Ammon's horn (tissue), 1 donor: ENCODE data around the gene SPRY1.

Experiments
- DNase-seq: peaks from one replicate; pipeline ENCODE4 v3.0.0-alpha.2; 2016; ENCODE audit warnings: low spot score

Gene SPRY1

DNA sequence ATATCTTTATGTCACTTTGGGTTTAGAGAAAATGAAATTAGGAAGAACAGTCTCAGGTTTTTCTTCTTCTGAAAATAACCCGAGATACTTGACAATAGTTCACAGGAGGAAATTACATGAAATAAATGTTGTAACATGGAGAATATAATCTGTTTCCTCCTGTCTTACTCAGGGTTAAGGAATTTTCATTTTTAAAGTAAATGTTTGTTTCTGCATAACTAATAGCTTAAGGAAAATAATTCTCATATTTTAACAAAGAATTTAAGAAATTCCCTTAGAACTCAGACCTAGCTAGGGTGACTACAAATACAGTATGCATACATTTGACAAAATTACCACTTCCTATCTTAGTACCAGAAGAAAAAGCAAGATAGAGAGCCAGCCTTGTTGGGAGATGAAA is 17.2 kb upstream of the SPRY1 start:
- no peak for DNase-seq

DNA sequence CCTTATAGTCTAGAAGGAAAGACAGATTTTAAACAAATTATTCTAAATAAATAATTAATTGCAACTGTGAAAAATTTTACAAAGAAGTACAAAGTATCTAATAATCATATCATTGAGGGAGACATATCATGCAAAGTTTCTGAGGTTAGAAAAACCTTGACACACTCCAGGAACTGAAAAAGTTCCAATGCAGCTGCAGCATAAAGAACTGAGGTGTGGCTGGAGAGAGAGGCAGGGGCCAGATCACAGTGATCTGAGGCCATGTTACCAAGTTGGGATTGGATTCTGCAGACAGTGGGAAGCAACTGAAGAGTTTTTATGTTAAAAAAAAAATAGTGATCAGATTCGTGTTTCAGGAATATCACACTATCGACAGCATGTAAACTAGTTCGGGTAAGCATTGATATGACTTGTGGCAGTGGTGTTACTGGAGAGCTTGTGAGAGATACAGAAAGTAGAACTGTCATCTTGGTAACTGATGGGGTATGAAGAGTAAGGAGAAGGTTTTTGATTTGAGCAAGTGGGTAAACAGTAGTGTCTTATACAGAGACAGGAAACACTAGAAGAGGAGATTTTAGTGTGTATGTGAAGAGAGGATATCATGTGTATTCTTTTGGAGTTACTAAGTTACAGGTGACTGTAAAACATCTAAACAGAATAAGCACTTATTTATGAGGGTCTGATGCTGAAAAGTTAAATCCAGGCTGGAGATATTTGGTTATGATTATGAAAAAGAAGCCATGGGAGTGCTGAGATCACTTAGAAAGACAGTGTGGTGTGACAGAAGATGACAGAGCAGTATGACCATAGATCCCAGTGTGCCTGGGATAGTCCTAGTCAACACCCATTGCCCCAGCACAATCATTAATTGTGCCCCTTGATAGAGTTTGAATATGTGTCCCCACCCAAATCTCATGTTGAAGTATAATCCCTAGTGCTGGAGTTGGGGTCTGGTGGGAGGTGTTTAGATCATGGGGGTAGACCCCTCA is 15.6 kb upstream of the SPRY1 start:
- DNase-seq = no peak

DNA sequence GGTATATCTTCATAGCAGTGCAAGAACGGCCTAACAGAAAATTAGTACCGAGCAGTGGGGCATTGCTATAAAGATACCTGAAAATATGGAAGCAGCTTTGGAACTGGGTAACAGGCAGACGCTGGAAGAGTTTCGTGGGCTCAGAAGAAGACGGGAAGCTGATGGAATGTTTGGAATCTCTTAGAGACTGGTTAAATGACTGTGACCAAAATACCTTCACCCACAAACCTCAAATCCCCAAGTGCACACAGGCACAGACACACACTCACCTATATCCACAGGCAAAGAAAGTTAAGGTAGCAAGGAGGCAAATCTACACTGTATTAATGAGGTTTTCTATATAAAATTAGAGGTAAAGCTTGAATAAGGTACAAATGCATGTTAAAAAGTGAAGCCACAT is 14.6 kb upstream of the SPRY1 start:
- DNase-seq = no peak

DNA sequence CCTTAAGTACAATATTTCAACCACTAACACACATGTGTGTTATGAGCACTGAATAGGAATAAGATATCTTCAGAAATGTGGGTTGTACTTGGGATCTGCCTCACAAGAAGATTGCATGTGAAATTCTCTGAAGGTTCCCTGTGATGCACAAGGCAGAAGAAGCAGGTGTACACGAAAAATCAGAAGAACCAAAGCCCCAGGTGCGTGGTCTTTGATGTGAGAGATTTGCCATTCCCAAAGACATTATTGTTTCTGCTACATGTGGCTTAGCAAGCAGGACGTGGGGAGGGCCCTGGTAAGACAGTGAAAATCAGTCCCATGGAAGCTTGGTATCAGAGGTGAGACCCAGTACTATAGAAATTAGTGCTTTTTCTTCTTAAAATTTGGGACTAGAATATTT is 13.0 kb upstream of the SPRY1 start:
- no peak for DNase-seq

DNA sequence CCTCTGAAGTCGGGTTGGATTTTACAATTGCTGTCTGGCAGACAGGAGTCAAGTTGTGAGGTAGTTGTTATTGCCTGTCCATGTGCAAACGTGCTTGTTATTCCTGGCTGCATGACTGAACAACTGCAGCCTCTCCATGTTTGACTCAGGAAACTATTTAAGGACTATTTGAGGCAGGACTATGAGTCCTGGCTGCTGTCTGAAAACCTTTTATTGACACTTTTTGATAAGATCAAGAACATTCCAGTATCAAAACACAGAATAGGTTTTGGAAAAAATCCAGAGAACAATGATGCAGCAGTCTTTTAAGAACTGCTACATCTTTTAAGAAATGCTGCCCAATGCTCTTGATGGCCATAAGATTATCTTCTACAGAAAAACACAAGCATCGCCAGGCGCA is 10.0 kb upstream of the SPRY1 start:
- DNase-seq = no peak

DNA sequence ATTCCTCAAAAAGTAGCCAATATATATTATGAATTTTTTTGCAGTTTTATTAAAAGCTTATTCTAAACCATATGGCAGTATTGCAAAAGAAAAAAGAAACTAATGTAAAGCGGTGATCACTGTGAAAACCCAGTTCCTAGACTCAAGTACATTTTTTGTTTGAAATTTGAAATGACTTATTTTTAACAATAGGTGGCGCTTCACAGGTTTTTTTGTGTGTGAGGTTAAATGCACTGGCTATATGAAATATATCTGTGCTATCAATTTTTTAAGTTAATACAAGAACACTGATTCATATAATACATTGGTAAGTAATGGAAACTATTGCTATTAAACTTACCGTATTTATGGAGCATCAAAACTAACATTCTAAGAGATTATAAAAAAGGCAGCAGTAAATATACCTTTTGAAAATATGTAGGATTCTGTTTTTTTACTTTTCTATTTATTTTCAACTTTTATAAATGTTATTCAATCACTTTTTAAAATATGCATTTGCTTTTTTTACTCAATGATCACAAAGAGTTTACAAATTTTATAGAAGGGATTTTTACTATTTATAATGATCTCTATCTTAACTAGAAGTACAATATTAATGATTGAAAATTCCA is 5.6 kb upstream of the SPRY1 start:
- no peak for DNase-seq

DNA sequence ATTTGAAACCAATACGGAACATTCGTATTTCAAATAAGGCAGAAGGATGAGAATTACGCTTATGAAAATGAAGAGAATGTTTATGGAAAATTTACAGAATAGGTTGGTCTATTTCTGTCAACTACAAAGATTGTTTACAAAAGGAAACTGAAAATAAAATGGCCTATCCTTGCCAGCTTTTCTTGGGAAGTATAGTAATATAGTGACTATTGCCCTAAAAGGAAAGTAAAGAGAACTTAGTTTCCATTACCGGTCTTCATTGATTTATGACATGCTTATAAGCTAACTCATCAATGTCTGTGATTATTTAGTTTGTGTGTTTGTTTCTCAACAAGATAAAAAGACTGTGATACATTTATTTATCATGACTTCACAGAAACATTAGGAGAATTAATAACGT is 2.9 kb upstream of the SPRY1 start:
- DNase-seq = no peak

DNA sequence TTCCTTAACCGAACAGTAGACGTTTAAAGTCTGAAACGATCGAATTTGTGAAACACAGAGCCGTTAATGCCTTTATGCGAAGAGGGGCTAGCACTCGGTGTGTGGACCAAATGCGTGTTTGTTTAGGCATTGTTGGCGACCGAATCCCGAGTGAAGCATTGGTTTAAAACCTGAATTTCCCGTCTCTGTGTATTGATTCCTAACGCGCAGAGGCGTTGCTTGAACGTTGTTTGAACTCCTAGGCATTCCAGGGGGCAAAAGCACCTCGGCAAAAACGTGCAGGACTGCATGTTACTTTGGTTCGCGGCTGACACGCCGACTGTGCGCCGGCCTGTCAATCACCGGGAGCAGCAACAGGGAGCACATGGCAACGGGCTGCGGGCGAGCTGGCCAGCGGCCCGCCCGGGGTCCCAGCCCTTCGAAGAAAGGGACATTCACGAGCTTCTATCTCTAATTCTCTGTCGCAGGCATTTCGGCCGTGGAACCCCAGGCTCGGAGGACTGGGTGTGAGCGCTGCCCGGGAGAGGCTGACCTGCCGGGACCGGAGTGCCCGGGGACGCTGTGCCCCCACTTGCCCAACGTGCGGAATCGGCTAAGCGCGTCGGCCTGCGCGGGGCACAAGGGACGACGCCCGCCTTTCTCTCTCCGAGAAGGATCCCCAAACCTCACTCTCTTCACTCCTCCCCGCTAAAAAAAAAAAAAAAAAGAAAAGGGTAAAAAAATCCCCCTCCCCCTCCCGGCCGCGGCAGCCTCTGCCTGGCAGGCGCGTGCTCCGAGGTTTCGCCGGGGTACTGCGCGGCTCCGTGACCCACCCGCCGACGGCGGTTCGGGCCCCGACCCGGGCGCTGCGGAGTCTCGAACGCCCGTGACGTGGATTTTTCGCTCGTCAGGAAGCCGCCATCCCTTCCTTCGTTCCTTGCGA is 810 bp downstream of the SPRY1 start:
- DNase-seq = peak; percentile 61

DNA sequence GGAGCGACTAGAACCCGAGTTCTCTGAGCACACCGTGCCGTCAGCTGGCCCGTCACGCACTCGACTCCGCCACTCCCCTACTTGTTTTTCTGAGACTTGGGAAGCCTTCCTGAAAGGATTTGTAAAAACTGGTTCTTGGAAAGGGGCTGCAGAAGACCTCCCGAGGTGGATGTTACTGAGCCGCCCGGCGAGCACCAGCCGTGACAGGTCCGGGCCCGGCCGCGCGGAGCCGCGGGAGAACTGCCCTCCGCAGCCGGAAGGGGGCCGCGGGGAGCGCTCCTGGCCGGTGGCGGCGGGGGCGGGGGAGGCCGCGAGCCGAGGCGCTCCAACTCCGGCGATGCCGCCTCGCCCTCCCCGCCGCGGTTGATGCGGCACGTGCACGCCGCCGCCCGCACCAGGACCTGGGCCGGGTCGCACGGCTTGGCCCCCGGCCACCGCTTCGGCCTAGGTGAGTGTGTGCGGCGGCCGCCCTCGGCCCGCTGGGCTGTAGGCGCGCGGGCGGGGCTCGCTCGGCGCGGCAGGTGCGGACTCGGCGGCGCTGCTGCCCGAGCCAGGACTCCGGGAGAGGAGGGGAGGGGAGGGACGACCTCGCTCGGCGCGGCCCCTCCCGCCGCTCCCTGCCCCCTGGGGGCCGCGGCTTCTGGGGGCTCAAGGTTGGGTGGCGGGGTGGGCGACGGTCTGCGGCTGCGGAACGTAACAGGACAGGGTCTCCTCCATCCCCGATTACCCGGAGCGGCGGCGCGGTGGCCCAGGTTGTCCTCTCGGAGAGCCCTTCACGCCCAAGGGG is 1.7 kb downstream of the SPRY1 start:
- DNase-seq = peak; percentile 38

DNA sequence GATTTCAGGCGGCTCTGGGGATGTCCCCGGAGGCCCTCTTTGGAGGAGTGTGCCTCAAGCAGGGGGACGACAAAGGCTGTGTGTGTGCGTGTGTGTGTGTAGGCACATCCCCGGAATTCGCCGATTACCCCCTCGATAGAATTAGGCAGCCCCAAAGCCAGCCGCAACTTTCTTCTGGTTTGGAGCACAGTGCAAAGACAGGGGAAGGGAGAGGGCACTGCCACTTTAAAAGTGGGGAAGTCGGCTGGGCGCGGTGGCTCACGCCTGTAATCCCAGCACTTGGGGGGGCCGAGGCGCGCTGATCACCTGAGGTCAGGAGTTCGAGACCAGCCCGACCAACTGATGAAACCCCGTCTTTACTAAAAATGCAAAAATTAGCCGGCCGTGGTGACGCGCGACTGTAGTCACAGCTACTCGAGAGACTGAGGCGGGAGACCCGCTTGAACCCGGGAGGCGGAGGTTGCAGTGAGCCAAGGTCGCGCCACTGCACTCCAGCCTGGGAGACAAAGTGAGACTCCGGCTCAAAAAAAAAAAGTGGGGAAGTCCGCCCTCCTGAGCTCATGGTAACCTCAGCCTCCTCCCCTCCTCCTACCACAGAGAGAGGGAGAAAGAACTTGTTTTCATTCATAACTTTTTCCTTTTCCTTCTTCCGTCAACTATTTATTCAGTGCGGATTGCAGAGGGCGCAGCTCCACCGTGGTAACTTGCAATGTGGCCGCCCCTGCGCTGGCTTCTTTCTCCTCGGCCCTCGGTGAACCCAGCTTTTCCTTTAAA is 2.4 kb downstream of the SPRY1 start:
- DNase-seq = peak; percentile 64

DNA sequence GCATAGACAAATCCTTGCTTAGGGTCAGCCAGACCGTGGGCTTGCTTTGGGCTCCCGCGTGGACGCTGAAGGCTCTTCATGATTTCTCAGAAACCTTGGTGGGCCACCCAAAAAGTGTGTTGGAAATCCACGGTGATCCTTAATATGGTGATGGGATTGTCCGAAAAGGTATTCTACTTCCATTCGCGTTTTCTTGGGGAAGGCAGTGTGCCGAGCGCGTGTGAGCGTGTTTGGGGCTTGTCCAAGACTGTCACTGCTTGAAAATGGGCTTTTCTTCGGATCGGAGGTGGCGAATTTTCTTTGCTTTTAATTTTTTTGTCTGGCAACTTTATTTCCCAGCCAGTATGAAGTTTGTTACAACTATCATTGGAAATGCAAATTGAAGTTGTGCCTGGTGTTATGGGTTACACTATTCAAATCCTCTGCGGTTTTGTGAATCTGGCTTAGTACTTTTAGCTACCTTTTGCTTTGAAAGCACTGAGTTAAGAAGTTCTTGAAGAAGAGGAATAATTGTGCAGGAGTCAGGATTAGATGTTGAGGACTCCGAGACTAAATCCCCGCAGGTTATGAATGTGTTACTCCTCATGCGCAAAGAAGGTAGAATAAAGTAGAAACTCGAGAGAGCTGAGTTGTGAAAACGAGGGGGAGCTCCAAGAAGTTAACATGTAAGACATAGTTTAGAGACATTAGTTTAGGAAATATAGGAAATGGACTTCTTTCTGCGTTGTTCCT is 3.2 kb downstream of the SPRY1 start:
- peak; percentile 47 for DNase-seq

DNA sequence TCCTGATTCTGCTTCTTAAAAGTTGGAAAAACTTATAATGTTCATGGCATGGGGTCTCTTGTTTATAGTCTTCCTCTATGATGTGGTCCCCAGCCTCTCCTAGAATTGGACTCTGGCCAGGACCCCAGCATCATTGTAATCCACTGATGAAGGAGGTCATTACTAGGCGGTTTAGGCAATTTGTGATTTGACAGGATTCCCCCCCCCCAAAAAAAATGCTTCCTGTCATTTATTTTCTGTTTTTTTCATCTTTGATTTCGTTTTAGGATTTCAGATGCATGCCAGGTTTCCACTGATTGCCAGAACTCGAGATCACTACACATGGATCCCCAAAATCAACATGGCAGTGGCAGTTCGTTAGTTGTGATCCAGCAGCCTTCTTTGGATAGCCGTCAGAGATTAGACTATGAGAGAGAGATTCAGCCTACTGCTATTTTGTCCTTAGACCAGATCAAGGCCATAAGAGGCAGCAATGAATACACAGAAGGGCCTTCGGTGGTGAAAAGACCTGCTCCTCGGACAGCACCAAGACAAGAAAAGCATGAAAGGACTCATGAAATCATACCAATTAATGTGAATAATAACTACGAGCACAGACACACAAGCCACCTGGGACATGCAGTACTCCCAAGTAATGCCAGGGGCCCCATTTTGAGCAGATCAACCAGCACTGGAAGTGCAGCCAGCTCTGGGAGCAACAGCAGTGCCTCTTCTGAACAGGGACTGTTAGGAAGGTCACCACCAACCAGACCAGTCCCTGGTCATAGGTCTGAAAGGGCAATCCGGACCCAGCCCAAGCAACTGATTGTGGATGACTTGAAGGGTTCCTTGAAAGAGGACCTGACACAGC is 4.9 kb downstream of the SPRY1 start:
- DNase-seq = no peak

DNA sequence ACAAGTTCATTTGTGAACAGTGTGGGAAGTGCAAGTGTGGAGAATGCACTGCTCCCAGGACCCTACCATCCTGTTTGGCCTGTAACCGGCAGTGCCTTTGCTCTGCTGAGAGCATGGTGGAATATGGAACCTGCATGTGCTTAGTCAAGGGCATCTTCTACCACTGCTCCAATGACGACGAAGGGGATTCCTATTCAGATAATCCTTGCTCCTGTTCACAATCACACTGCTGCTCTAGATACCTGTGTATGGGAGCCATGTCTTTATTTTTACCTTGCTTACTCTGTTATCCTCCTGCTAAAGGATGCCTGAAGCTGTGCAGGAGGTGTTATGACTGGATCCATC is 5.5 kb downstream of the SPRY1 start:
- DNase-seq = no peak

DNA sequence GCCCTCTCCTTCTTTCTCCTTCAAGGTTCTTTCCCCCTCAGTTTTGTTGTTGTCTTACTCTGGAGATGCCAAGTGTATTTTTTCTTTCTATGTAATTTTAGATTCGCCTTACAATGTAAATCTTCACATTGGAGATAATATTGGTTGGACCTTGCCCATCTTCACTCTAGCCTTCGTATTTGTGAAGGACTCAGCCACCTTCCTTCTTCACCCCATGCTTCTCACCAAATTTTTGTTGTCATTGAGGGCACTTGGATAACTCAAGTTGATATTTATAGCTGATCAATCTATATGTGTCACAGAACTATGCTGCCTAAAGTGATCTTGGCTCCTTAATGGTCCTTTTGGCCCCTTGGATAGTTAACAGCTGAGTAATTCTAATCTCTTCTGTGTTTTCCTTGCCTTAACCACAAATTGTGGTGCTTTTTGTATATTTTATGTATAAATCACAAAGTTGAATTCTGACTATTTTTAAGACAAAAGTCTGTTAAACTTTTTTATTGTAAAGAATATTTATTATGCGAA is 6.5 kb downstream of the SPRY1 start:
- no peak for DNase-seq

DNA sequence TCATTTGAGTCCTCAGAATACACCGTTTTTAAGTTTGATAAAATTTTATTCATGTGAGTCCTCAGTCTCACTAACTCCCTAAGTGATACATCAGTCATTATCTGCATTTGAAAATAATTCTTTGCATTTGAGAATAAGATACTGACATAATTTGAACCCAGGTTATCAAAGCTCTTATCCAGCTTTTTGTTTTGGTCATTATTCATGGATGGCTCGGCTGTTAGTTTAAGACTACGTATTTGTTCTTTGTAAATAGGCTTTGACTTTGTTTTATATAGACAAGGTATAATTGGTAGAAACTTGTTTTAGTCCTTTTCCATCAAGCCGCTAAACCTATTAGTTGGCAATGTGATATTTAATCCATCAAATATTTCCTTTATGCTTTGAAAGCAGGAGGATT is 7.9 kb downstream of the SPRY1 start:
- no peak for DNase-seq

DNA sequence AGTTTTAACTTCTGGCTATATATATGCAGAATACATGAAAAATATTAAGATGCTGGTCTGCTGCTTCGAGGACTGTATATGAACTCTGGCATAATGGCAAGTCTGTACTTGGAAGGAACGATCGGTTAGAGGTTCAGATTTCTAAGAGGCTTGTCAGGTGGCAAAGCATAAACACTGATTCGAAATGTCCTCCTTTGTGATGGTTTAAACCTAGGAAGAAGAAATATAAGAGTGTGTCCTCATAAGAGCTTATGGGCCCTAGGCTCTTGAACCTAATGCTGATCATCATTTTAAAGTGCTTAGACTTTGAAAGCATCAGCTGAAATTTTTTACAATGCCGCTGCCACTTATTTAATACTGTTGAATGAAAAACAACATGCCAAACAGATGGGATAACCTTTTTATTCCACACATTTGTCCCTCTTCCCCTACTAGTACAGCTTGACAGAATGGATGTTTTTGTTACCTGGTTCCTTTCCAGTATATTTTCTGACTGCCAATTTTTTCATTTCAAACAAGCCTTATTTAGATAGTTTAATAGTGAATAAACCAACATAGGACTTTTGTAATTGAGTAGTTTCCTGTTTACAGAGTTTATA is 8.8 kb downstream of the SPRY1 start:
- no peak for DNase-seq

DNA sequence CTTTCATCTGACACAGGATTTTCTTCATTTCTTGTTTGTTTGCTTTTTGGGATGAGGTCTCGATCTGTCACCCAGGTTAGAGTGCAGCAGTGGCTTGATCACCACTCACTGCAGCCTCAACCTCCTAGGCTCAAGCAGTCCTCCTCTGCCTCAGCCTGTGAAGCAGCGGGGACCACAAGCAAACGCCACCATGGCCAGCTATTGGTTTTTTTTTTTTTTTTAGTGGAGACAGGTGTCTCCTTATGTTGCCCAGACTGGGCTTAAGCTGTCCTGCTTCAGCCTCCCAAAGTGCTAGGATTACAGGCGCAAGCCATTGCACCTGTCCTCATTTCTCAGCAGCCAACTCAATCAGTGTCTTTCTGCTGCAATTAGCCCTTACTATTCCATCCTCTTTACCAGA is 10.3 kb downstream of the SPRY1 start:
- DNase-seq = no peak

DNA sequence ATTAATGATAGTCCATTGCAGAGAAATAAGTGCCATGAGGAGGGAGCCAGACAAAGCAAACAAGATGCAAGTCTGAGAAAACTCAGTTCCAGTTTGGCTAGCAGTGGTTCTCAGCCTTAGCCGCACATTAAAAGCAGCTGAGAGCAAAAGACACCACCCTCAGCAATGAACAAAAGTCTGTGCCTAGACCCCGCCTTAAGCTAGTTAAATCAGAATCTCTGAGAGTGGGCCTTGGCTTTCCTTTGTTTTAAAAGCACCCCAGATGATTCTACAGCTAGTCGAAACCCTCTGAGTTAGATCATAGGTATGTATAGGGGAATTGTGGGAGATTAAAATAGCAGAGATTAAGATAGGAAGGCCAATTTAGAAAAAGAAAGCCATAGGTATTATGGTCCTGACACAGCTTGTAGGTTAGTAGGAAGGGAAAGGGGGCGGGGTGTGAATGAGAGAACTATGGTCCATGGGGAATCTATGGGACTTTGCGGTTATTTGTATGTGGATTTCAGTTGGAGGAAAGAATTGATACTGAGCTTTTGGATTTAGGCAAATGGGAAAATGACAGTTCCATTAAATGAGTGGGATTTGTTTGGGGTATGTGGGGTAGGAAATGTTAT is 12.0 kb downstream of the SPRY1 start:
- DNase-seq = no peak
